Esophagus (tissue), 2 donors: ENCODE measurements around the gene HCFC1. TPM values are rescaled to one million over a fixed set of nuclear protein-coding genes. Genes with fewer than 3 reads are reported as not detected.

Source experiments
- H3K27ac ChIP-seq, 2 donors: one replicate each; pipeline ENCODE4 v1.5.1; 2013; ENCODE audit warnings: low read depth in 2 of 2, mild to moderate bottlenecking in 2 of 2, inconsistent platforms in 1 of 2, low read length in 1 of 2, moderate library complexity in 1 of 2
- H3K27me3 ChIP-seq, 2 donors: one replicate each; pipeline ENCODE4 v1.6.1; 2013; ENCODE audit warnings: low read length in 2 of 2, control low read depth in 1 of 2, mild to moderate bottlenecking in 1 of 2; ENCODE audit not compliant: insufficient read depth in 2 of 2, control insufficient read depth in 1 of 2
- H3K36me3 ChIP-seq, 2 donors: one replicate each; pipeline ENCODE4 v1.6.1; 2013; ENCODE audit warnings: low read length in 1 of 2; ENCODE audit not compliant: control insufficient read depth in 2 of 2, insufficient read depth in 2 of 2
- H3K4me1 ChIP-seq, 2 donors: one replicate each; pipeline ENCODE4 v1.6.1; 2013; ENCODE audit warnings: low read length in 1 of 2; ENCODE audit not compliant: control insufficient read depth in 2 of 2, insufficient read depth in 2 of 2
- H3K4me3 ChIP-seq, 2 donors: one replicate each; pipeline ENCODE4 v1.5.1; 2013; ENCODE audit warnings: low read length in 2 of 2, mild to moderate bottlenecking in 2 of 2, low read depth in 1 of 2, moderate library complexity in 1 of 2
- H3K9me3 ChIP-seq, 2 donors: one replicate each; pipeline ENCODE4 v1.6.1; 2013; ENCODE audit warnings: mild to moderate bottlenecking in 2 of 2, low read depth in 1 of 2, low read length in 1 of 2, moderate library complexity in 1 of 2; ENCODE audit not compliant: control insufficient read depth in 2 of 2, insufficient read depth in 1 of 2
- WGBS, 2 donors: extraction: QIAGEN DNeasy Blood & Tissue Kit; methylation state at CpG; one replicate each; pipeline ENCODE4 v1.1.7; 2013; 5-methylcytosine and 5-hydroxymethylcytosine counted together
- polyA plus RNA-seq, 2 donors: library from polyadenylated mRNA; stranded (reverse); fragments of 200-250 nt; gene quantifications; one replicate each; pipeline ENCODE4 v1.2.3, GENCODE V29; 2013
- donor health status: healthy with polysubstance abuse.
- donor health status: Bipolar disorder and iron deficiency.

Gene HCFC1
- polyA plus RNA-seq, 2 donors, result 13.0 to 15.9 TPM

GRCh38 chrX:153968255-153968654, 3.4 kb downstream of the HCFC1 start:
- Histone ChIP-seq H3K4me1 (peaks cover 2 to 26% of the 10 kb centered on the region in 2 donors), H3K36me3 (peaks cover 0 to 12% of the 10 kb centered on the region in 2 donors), H3K27me3 (no peaks in the 10 kb centered on the region), H3K27ac (peak overlapping the region; percentile 68 to 88), H3K9me3 (no peaks in the 10 kb centered on the region), H3K4me3 (peak overlapping the region in 1 of 2 donors; percentile 90)
- 24 to 59% methylated on average over 9 of the region's 9 CpGs for WGBS, 2 donors

- H3K9me3 ChIP-seq, result no peaks in the 10 kb centered on the region
- H3K4me3 ChIP-seq, result no peak overlapping the region
- WGBS, 2 donors, result 52 to 72% methylated on average over 16 of the region's 16 CpGs
- no peaks in the 10 kb centered on the region for H3K27me3 ChIP-seq
- peak overlapping the region; percentile 64 to 68 for H3K27ac ChIP-seq
- peaks cover 0 to 18% of the 10 kb centered on the region in 2 donors for H3K36me3 ChIP-seq
- peaks cover 2 to 25% of the 10 kb centered on the region in 2 donors for H3K4me1 ChIP-seq
Measured at GRCh38 chrX:153967536-153968224, 3.9 kb downstream of the HCFC1 start.

GRCh38 chrX:153966841-153967535, 4.6 kb downstream of the HCFC1 start:
- H3K27ac ChIP-seq, result peak overlapping the region; percentile 64 to 68
- H3K4me1 ChIP-seq, result peaks cover 2 to 25% of the 10 kb centered on the region in 2 donors
- 54 to 71% methylated on average over 13 to 14 of the region's 14 CpGs for WGBS, 2 donors
- H3K36me3 ChIP-seq, result peaks cover 0 to 23% of the 10 kb centered on the region in 2 donors
- no peaks in the 10 kb centered on the region for H3K27me3 ChIP-seq
- H3K4me3 ChIP-seq, result no peak overlapping the region
- no peaks in the 10 kb centered on the region for H3K9me3 ChIP-seq

GRCh38 chrX:153966283-153966688, 5.3 kb downstream of the HCFC1 start:
- peak overlapping the region in 1 of 2 donors; percentile 39 for H3K27ac ChIP-seq
- 53 to 71% methylated on average over 15 of the region's 15 CpGs for WGBS, 2 donors
- no peaks in the 10 kb centered on the region for H3K9me3 ChIP-seq
- H3K4me3 ChIP-seq, result no peak overlapping the region
- H3K27me3 ChIP-seq, result no peaks in the 10 kb centered on the region
- peaks cover 4 to 30% of the 10 kb centered on the region in 2 donors for H3K36me3 ChIP-seq
- peaks cover 2 to 25% of the 10 kb centered on the region in 2 donors for H3K4me1 ChIP-seq

DNA sequence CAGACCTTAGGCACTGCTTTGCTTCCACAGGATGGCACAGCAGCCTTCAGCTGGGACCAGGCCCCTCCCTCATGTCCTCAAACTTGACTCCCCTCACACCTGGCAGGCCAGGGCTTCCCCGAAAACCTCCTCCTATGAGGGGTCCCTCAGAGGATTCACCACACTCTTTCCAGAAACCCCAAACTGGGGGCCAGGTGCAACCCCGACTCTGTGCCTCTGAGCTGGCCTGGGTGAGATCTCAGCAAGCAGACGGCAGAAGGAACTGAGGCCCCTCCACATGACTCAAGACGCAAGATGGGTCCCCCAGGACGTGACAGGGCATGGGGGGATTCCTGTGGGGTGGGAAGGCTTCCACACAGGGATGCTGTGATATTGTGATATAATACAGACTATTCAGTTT, 6.2 kb downstream of the HCFC1 start:
- H3K4me1 ChIP-seq, result peaks cover 2 to 25% of the 10 kb centered on the region in 2 donors
- H3K27ac ChIP-seq, result no peak overlapping the region
- H3K27me3 ChIP-seq, result no peaks in the 10 kb centered on the region
- WGBS, 2 donors, result 78 to 81% methylated on average over 5 of the region's 5 CpGs
- no peaks in the 10 kb centered on the region for H3K9me3 ChIP-seq
- H3K36me3 ChIP-seq, result peaks cover 7 to 35% of the 10 kb centered on the region in 2 donors
- H3K4me3 ChIP-seq, result no peak overlapping the region

GRCh38 chrX:153964105-153964504, 7.5 kb downstream of the HCFC1 start:
- Histone ChIP-seq H3K4me1 (peaks cover 0 to 20% of the 10 kb centered on the region in 2 donors), H3K36me3 (peaks cover 7 to 45% of the 10 kb centered on the region in 2 donors), H3K27me3 (no peaks in the 10 kb centered on the region), H3K4me3 (no peak overlapping the region), H3K9me3 (no peaks in the 10 kb centered on the region), H3K27ac (no peak overlapping the region)
- 92 to 93% methylated on average over 14 of the region's 14 CpGs for WGBS, 2 donors

DNA sequence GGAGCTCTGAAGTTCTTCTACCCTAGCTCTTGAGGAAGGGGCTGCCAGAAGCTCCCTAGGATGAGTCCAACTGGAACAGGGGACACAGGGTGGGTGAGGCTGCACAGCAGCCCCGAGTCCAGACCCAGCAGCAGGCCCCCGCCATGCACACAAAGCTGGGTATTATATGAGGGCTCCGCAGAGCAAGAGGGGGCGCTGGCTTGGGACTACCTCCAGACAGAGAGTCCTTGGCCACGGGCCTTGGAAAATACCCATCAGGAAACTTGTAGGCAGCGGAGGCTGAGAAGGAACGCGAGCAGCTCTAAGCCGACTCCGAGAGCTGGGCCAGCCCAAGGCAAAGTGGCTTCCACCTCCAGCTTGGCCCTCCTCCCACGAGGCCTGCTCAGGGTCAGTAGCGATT, 8.1 kb downstream of the HCFC1 start:
- H3K36me3 ChIP-seq, result peaks cover 9 to 51% of the 10 kb centered on the region in 2 donors
- H3K27ac ChIP-seq, result no peak overlapping the region
- no peaks in the 10 kb centered on the region for H3K9me3 ChIP-seq
- H3K4me3 ChIP-seq, result no peak overlapping the region
- WGBS, 2 donors, result 87 to 89% methylated on average over 12 of the region's 12 CpGs
- H3K4me1 ChIP-seq, result peaks cover 0 to 18% of the 10 kb centered on the region in 2 donors
- no peaks in the 10 kb centered on the region for H3K27me3 ChIP-seq

GRCh38 chrX:153961292-153961691, 10.3 kb downstream of the HCFC1 start:
- H3K4me1 ChIP-seq, result peaks cover 0 to 2% of the 10 kb centered on the region in 2 donors
- no peaks in the 10 kb centered on the region for H3K9me3 ChIP-seq
- H3K27ac ChIP-seq, result no peak overlapping the region
- H3K36me3 ChIP-seq, result peaks cover 13 to 68% of the 10 kb centered on the region in 2 donors
- H3K4me3 ChIP-seq, result no peak overlapping the region
- no peaks in the 10 kb centered on the region for H3K27me3 ChIP-seq
- WGBS, 2 donors, result 89 to 94% methylated on average over 11 of the region's 11 CpGs

DNA sequence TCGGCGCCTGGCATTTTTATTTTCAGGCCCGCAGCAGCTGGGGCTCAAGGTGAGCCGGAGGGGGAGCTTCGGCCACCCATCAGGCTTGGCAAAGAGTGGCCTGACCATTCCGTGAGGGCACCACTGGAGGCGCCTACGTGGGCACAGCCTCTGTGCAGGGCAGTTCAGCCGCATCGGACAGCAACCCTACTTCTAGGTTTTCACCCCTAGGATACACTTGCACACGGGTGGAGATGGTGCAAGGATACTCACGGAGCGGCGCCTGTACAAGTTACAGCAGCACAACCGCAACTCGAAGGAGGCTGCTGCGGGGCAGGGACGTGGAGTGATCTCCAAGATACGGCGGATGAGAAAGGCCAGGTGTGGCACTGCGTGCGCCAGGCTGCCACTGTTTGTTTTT, 10.8 kb downstream of the HCFC1 start:
- Histone ChIP-seq H3K27ac (no peak overlapping the region), H3K4me1 (no peaks in the 10 kb centered on the region), H3K9me3 (no peaks in the 10 kb centered on the region), H3K27me3 (no peaks in the 10 kb centered on the region), H3K4me3 (no peak overlapping the region), H3K36me3 (peaks cover 13 to 73% of the 10 kb centered on the region in 2 donors)
- WGBS, 2 donors, result 87 to 91% methylated on average over 22 of the region's 22 CpGs
